ENCODE results near the gene ACSL6. TPM values are rescaled to one million over a fixed set of nuclear protein-coding genes. Genes with fewer than 3 reads are reported as not detected.

Gene ACSL6
- total and polyA plus RNA-seq, 3 experiments from 2014 or later = 20.7 to 22.7 (median 21.8) TPM

DNA sequence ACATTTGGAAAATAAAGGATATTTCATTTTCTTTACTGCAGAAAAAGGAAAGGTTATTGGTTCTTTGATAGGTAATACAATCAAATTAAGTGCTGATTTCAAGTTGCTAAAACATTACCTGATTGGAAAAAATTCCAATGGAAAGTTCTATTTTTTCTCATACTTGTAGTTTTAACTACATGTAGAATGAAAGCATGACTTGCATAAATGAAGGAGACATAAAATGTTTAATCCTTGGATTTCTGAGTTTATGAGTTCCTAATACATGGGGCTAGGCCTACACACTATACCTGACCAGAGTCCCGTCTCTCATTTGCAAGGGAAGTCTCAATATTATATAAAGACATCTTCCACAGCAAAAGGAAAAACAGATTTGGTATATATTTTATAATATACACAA, 60.8 kb downstream of the ACSL6 start:
- no peak for DNase-seq
- POLR2A ChIA-PET = no interaction called here
- Histone ChIP-seq H3K9me3 (ENCODE audit: low read length) (no peaks in the 10 kb centered on the region), H3K27me3 (ENCODE audit: insufficient read depth, low read length, poor library complexity, severe bottlenecking) (no peaks in the 10 kb centered on the region), H3K4me3 (ENCODE audit: low read length) (no peak overlapping the region), H3K36me3 (ENCODE audit: insufficient read depth, low read length) (peaks cover 6% of the 10 kb centered on the region), H3K27ac (ENCODE audit: low read depth, low read length) (no peak overlapping the region), H3K4me1 (ENCODE audit: insufficient read depth, low read length) (no peaks in the 10 kb centered on the region)
- no peak overlapping the region for H3K4me3 Mint-ChIP-seq
- peaks cover 20 to 47% (median 30%) of the 10 kb centered on the region in 3 donors for H3K36me3 Mint-ChIP-seq
- H3K27me3 Mint-ChIP-seq = no peaks in the 10 kb centered on the region
- H3K4me1 Mint-ChIP-seq = peaks cover 0 to 3% (median 0%) of the 10 kb centered on the region in 3 donors
- CTCF ChIA-PET = no interaction called here
- no peaks in the 10 kb centered on the region for H3K9me3 Mint-ChIP-seq
- H3K27ac Mint-ChIP-seq = no peak overlapping the region

GRCh38 chr5:131947445-131947844, 64.0 kb downstream of the ACSL6 start:
- Mint-ChIP-seq H3K36me3 (peaks cover 6 to 17% (median 9%) of the 10 kb centered on the region in 3 donors), H3K27ac (no peak overlapping the region), H3K9me3 (no peaks in the 10 kb centered on the region), H3K27me3 (no peaks in the 10 kb centered on the region), H3K4me3 (no peak overlapping the region), H3K4me1 (peaks cover 0 to 2% (median 0%) of the 10 kb centered on the region in 3 donors)
- DNase-seq = no peak
- ChIA-PET POLR2A (no interaction called here), CTCF (no interaction called here)
- no peak overlapping the region for H3K4me3 ChIP-seq (ENCODE audit: low read length)
- H3K27ac ChIP-seq (ENCODE audit: low read depth, low read length) = no peak overlapping the region
- H3K36me3 ChIP-seq (ENCODE audit: insufficient read depth, low read length) = no peaks in the 10 kb centered on the region
- no peaks in the 10 kb centered on the region for H3K27me3 ChIP-seq (ENCODE audit: insufficient read depth, low read length, poor library complexity, severe bottlenecking)
- H3K4me1 ChIP-seq (ENCODE audit: insufficient read depth, low read length) = no peaks in the 10 kb centered on the region
- H3K9me3 ChIP-seq (ENCODE audit: low read length) = no peaks in the 10 kb centered on the region

DNA sequence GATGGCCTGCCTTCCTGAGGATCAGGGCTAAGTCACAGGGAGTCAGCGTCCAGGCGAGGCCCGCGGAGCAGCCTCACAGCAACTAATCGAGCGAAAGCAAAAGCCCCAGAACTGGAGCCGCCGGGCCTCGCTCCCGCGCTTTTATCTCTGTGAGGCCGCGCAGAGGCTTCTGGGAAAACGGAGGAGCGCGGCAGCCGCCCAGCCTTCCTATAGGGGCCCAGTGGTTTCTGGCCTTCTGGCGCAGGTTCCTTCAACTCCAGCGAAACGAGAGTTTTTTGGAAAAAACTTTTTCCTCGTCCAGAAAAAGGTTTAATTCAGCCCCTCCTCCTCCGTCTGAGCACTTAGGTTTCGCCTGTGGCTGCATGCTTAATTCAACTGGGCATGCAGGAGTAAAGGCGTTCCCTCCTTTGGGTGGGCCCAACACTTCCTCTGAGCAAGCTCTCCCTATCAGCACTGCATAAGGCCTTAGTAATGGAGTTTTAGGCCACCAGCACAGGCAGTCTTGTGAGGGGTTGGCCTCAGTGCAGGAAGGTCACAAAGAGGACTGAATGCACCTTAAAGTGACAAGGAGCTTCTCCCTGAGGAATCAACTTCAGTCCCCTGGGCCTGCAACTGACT, 65.8 kb downstream of the ACSL6 start, which contains the start of gene MEIKIN:
Gene MEIKIN, minus strand, starts transcription at position 113 of the 618 bp plus-strand sequence. CDS start 158 bp downstream, outside the sequence.
- H3K27me3 ChIP-seq (ENCODE audit: insufficient read depth, low read length, poor library complexity, severe bottlenecking) = no peaks in the 10 kb centered on the region
- DNase-seq = no peak
- no peak within 1 kb of the TSS for H3K27ac ChIP-seq (ENCODE audit: low read depth, low read length)
- H3K4me3 ChIP-seq (ENCODE audit: low read length) = no peak within 1 kb of the TSS
- no peaks in the 10 kb centered on the region for H3K4me1 Mint-ChIP-seq
- ChIA-PET CTCF (interaction anchor here (0.6 kb wide), 1 partner anchor 936 kb away, joined by 3 read pairs; no protein-coding TSS in a partner anchor), POLR2A (no interaction called here)
- H3K27ac Mint-ChIP-seq = no peak within 1 kb of the TSS
- no peaks in the 10 kb centered on the region for H3K4me1 ChIP-seq (ENCODE audit: insufficient read depth, low read length)
- peak within 1 kb of the TSS in 1 of 7 donors; percentile 18 for H3K4me3 Mint-ChIP-seq
- H3K9me3 ChIP-seq (ENCODE audit: low read length) = no peaks in the 10 kb centered on the region
- H3K27me3 Mint-ChIP-seq = no peaks in the 10 kb centered on the region
- H3K36me3 Mint-ChIP-seq = peaks cover 11 to 15% (median 13%) of the 10 kb centered on the region in 3 donors
- H3K36me3 ChIP-seq (ENCODE audit: insufficient read depth, low read length) = no peaks in the 10 kb centered on the region
- no peaks in the 10 kb centered on the region for H3K9me3 Mint-ChIP-seq

DNA sequence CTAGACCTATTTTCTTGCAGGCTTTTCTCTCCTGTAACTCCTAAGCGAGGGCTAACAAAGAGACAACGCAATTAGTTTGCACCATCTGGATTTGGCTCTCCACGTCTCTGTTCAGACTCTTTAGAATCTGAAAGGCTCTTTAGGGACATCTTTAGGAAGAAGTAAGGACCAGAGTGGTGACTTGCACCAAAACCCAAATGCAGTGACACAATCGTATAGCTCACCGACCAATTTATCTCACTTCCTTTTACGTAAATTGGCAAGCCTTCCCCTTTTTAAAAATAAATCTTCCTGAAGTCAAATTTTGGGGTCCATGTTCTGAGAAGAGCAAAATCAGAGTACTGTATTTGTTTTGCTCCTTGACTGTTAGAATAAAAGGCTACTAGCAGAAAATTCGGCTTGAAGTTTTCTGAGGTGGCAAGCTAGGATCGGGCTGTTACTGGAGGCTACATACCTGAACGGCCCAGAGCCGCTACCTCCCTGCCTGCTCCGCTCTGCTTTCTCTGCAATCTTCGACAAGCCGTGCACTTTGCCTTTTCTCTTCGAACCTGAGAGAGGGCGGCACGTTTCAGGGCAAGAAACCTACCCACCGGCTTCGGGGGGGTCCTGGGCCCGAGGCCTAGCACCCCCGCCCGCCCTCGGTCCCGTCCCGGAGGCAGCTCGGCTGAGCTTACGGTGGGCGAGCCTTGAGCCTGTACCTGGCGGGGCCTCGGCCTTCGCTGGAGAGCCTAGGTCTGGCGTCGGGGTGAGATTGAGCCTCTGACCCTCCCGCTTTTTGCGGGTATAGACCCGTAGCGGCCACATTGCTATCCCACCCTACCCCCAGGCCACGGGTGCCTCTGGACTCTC, 66.5 kb downstream of the ACSL6 start:
- Histone ChIP-seq H3K4me1 (ENCODE audit: insufficient read depth, low read length) (no peaks in the 10 kb centered on the region), H3K27me3 (ENCODE audit: insufficient read depth, low read length, poor library complexity, severe bottlenecking) (no peaks in the 10 kb centered on the region), H3K27ac (ENCODE audit: low read depth, low read length) (no peak overlapping the region), H3K4me3 (ENCODE audit: low read length) (no peak overlapping the region), H3K9me3 (ENCODE audit: low read length) (no peaks in the 10 kb centered on the region), H3K36me3 (ENCODE audit: insufficient read depth, low read length) (no peaks in the 10 kb centered on the region)
- no peaks in the 10 kb centered on the region for H3K9me3 Mint-ChIP-seq
- H3K4me1 Mint-ChIP-seq = no peaks in the 10 kb centered on the region
- no peak overlapping the region for H3K27ac Mint-ChIP-seq
- H3K36me3 Mint-ChIP-seq = peaks cover 9 to 15% (median 9%) of the 10 kb centered on the region in 3 donors
- POLR2A ChIA-PET = interaction anchor here (0.5 kb wide), 1 partner anchor 1226 kb away, joined by 3 read pairs; no protein-coding TSS in a partner anchor
- no peak for DNase-seq
- H3K27me3 Mint-ChIP-seq = no peaks in the 10 kb centered on the region
- CTCF ChIA-PET = no interaction called here
- no peak overlapping the region for H3K4me3 Mint-ChIP-seq

DNA sequence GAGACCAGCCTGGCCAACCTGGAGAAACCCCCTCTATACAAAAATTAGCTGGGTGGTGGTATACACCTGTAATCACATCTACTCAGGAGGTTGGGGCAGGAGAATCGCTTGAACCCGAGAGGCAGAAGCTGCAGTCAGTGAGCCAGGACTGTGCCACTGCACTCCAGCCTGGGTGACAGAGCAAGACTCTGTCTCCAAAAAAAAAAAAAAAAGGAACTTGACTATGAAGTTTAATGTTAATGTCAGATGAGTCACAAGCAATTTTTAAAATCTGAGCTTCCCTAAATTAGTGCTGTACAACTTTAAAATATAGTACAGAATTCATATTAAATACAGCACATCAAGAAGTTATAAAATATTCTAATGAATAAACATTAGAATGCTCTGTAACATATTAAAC, 67.5 kb downstream of the ACSL6 start:
- ChIA-PET POLR2A (no interaction called here), CTCF (no interaction called here)
- Histone ChIP-seq H3K4me1 (ENCODE audit: insufficient read depth, low read length) (no peaks in the 10 kb centered on the region), H3K27me3 (ENCODE audit: insufficient read depth, low read length, poor library complexity, severe bottlenecking) (no peaks in the 10 kb centered on the region), H3K36me3 (ENCODE audit: insufficient read depth, low read length) (no peaks in the 10 kb centered on the region), H3K9me3 (ENCODE audit: low read length) (no peaks in the 10 kb centered on the region), H3K27ac (ENCODE audit: low read depth, low read length) (no peak overlapping the region), H3K4me3 (ENCODE audit: low read length) (no peak overlapping the region)
- Mint-ChIP-seq H3K27me3 (no peaks in the 10 kb centered on the region), H3K4me3 (no peak overlapping the region), H3K27ac (no peak overlapping the region), H3K36me3 (peaks cover 3 to 15% (median 4%) of the 10 kb centered on the region in 3 donors), H3K9me3 (no peaks in the 10 kb centered on the region), H3K4me1 (no peaks in the 10 kb centered on the region)
- no peak for DNase-seq

- Mint-ChIP-seq H3K27ac (no peak overlapping the region), H3K9me3 (no peaks in the 10 kb centered on the region), H3K4me3 (no peak overlapping the region), H3K4me1 (no peaks in the 10 kb centered on the region), H3K27me3 (peaks cover 0 to 1% of the 10 kb centered on the region in 2 donors), H3K36me3 (peaks cover 2 to 15% (median 2%) of the 10 kb centered on the region in 3 donors)
- Histone ChIP-seq H3K27ac (ENCODE audit: low read depth, low read length) (no peak overlapping the region), H3K4me1 (ENCODE audit: insufficient read depth, low read length) (no peaks in the 10 kb centered on the region), H3K9me3 (ENCODE audit: low read length) (no peaks in the 10 kb centered on the region), H3K36me3 (ENCODE audit: insufficient read depth, low read length) (no peaks in the 10 kb centered on the region), H3K4me3 (ENCODE audit: low read length) (no peak overlapping the region), H3K27me3 (ENCODE audit: insufficient read depth, low read length, poor library complexity, severe bottlenecking) (no peaks in the 10 kb centered on the region)
- POLR2A ChIA-PET = no interaction called here
- DNase-seq = no peak
- CTCF ChIA-PET = no interaction called here
Measured at GRCh38 chr5:131942016-131942415, 69.4 kb downstream of the ACSL6 start.

GRCh38 chr5:131939690-131940345, 71.6 kb downstream of the ACSL6 start:
- Histone ChIP-seq H3K4me1 (ENCODE audit: insufficient read depth, low read length) (no peaks in the 10 kb centered on the region), H3K9me3 (ENCODE audit: low read length) (no peaks in the 10 kb centered on the region), H3K36me3 (ENCODE audit: insufficient read depth, low read length) (no peaks in the 10 kb centered on the region), H3K27me3 (ENCODE audit: insufficient read depth, low read length, poor library complexity, severe bottlenecking) (no peaks in the 10 kb centered on the region), H3K27ac (ENCODE audit: low read depth, low read length) (no peak overlapping the region), H3K4me3 (ENCODE audit: low read length) (no peak overlapping the region)
- Mint-ChIP-seq H3K27ac (no peak overlapping the region), H3K27me3 (peaks cover 0 to 1% of the 10 kb centered on the region in 2 donors), H3K9me3 (no peaks in the 10 kb centered on the region), H3K4me1 (no peaks in the 10 kb centered on the region), H3K36me3 (peaks cover 2 to 15% (median 3%) of the 10 kb centered on the region in 3 donors), H3K4me3 (no peak overlapping the region)
- ChIA-PET POLR2A (no interaction called here), CTCF (no interaction called here)
- no peak for DNase-seq

- H3K36me3 Mint-ChIP-seq = peaks cover 9 to 54% (median 16%) of the 10 kb centered on the region in 3 donors
- CTCF ChIA-PET = no interaction called here
Measured at GRCh38 chr5:131932235-131932634, 79.2 kb downstream of the ACSL6 start.

More at GRCh38 chr5:131932235-131932634, 79.2 kb downstream of the ACSL6 start:
- Mint-ChIP-seq H3K4me3 (no peak overlapping the region), H3K4me1 (no peaks in the 10 kb centered on the region), H3K27me3 (peaks cover 0 to 5% of the 10 kb centered on the region in 2 donors), H3K9me3 (peaks cover 27 to 43% (median 34%) of the 10 kb centered on the region in 5 donors), H3K27ac (no peak overlapping the region)
- Histone ChIP-seq H3K36me3 (ENCODE audit: insufficient read depth, low read length) (no peaks in the 10 kb centered on the region), H3K4me3 (ENCODE audit: low read length) (no peak overlapping the region), H3K27me3 (ENCODE audit: insufficient read depth, low read length, poor library complexity, severe bottlenecking) (no peaks in the 10 kb centered on the region), H3K27ac (ENCODE audit: low read depth, low read length) (no peak overlapping the region), H3K4me1 (ENCODE audit: insufficient read depth, low read length) (no peaks in the 10 kb centered on the region), H3K9me3 (ENCODE audit: low read length) (no peaks in the 10 kb centered on the region)
- POLR2A ChIA-PET = no interaction called here
- DNase-seq = no peak

Data from CD8-positive, alpha-beta memory T cell (primary cell).